HG03025 (cell line): Measurements from ENCODE around the gene BAHCC1.

ENCODE experiments used
- ATAC-seq: cut with Tn5 transposase; IDR thresholded peaks from one replicate; pipeline ENCODE4 v1.9.1; 2021; ENCODE audit warnings: mild to moderate bottlenecking, moderate library complexity; ENCODE audit not compliant: unreplicated experiment, low FRiP score

BAHCC1 gene

GRCh38 chr17:81487487-81488275, 92.4 kb downstream of the BAHCC1 start:
- ATAC-seq: no peak

GRCh38 chr17:81488276-81488860, 93.1 kb downstream of the BAHCC1 start:
- ATAC-seq: no peak

- ATAC-seq: no peak
Measured at GRCh38 chr17:81489012-81489997, 94.0 kb downstream of the BAHCC1 start.

GRCh38 chr17:81489998-81490992, 95.0 kb downstream of the BAHCC1 start:
- ATAC-seq: no peak

- no peak for ATAC-seq
Measured at GRCh38 chr17:81491181-81491581, 95.9 kb downstream of the BAHCC1 start.

GRCh38 chr17:81491761-81492160, 96.5 kb downstream of the BAHCC1 start:
- no peak for ATAC-seq

GRCh38 chr17:81492202-81492601, 96.9 kb downstream of the BAHCC1 start:
- ATAC-seq: no peak

GRCh38 chr17:81492706-81493105, 97.4 kb downstream of the BAHCC1 start:
- no peak for ATAC-seq

GRCh38 chr17:81493198-81494038, 98.2 kb downstream of the BAHCC1 start:
- ATAC-seq: no peak

GRCh38 chr17:81494626-81495377, 99.5 kb downstream of the BAHCC1 start:
- no peak for ATAC-seq

GRCh38 chr17:81498953-81499600, 103.8 kb downstream of the BAHCC1 start:
- ATAC-seq: no peak

- ATAC-seq: no peak
Measured at GRCh38 chr17:81499601-81499970, 104.3 kb downstream of the BAHCC1 start.

GRCh38 chr17:81500047-81500446, 104.8 kb downstream of the BAHCC1 start:
- ATAC-seq: no peak

- no peak for ATAC-seq
Measured at GRCh38 chr17:81502471-81503017, 107.3 kb downstream of the BAHCC1 start.

- no peak for ATAC-seq
Measured at GRCh38 chr17:81503619-81504018, 108.4 kb downstream of the BAHCC1 start.

- ATAC-seq: no peak
Measured at GRCh38 chr17:81508639-81509206, 113.5 kb downstream of the BAHCC1 start.
